ENCODE results near the gene NLN.
"Not testable (repeated sequence)": the region's sequence is repeated elsewhere in the genome, so short reads cannot be mapped to it uniquely, and the experiment has no call there.

The NLN gene

GRCh38 chr5:65704621-65705239, 17.3 kb upstream of the NLN start:
- H3K27me3 ChIP-seq (ENCODE audit: control insufficient read depth in 1 of 2, insufficient read depth in 2 of 2, low read length in 2 of 2) = no peaks in the 10 kb centered on the region
- H3K36me3 ChIP-seq (ENCODE audit: insufficient read depth, low read length) = peaks cover 2% of the 10 kb centered on the region

GRCh38 chr5:65707663-65708062, 14.3 kb upstream of the NLN start:
- Histone ChIP-seq H3K36me3 (ENCODE audit: insufficient read depth, low read length) (peaks cover 9% of the 10 kb centered on the region), H3K9me3 (ENCODE audit: low read length) (no peaks in the 10 kb centered on the region), H3K27me3 (ENCODE audit: control insufficient read depth in 1 of 2, insufficient read depth in 2 of 2, low read length in 2 of 2) (no peaks in the 10 kb centered on the region), H3K27ac (ENCODE audit: low read depth, low read length) (no peak overlapping the region), H3K4me3 (ENCODE audit: low read depth in 1 of 2, low read length in 2 of 2) (no peak overlapping the region), H3K4me1 (ENCODE audit: insufficient read depth, low read length) (no peaks in the 10 kb centered on the region), H3K9ac (ENCODE audit: low read length) (no peak overlapping the region)

More at GRCh38 chr5:65704621-65705239, 17.3 kb upstream of the NLN start:
- Histone ChIP-seq H3K9ac (ENCODE audit: low read length) (no peak overlapping the region), H3K9me3 (ENCODE audit: low read length) (no peaks in the 10 kb centered on the region), H3K4me1 (ENCODE audit: insufficient read depth, low read length) (no peaks in the 10 kb centered on the region), H3K4me3 (ENCODE audit: low read depth in 1 of 2, low read length in 2 of 2) (no peak overlapping the region), H3K27ac (ENCODE audit: low read depth, low read length) (no peak overlapping the region)

DNA sequence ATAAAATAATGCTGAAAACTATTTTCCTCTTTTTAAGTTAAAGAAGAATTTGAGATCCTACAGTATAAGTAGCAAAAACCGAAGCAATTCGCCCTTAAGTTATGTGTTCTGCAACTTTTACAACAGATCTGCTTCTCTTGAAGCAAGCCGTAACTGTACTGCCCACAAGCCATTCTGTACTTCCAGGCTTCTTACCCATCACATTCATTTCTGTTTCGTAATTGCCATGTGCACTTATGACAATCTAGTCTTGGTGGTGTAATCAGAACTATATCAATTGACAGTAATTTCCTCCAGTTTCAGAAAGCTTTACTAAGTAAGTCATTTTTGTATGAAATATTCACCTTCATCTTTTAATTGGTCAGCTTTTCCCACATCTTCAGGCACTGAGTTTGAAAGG, 13.9 kb upstream of the NLN start:
- no peaks in the 10 kb centered on the region for H3K4me1 ChIP-seq (ENCODE audit: insufficient read depth, low read length)
- H3K4me3 ChIP-seq (ENCODE audit: low read depth in 1 of 2, low read length in 2 of 2) = no peak overlapping the region
- H3K27ac ChIP-seq (ENCODE audit: low read depth, low read length) = no peak overlapping the region
- peaks cover 10% of the 10 kb centered on the region for H3K36me3 ChIP-seq (ENCODE audit: insufficient read depth, low read length)
- no peaks in the 10 kb centered on the region for H3K27me3 ChIP-seq (ENCODE audit: control insufficient read depth in 1 of 2, insufficient read depth in 2 of 2, low read length in 2 of 2)
- H3K9me3 ChIP-seq (ENCODE audit: low read length) = no peaks in the 10 kb centered on the region
- H3K9ac ChIP-seq (ENCODE audit: low read length) = no peak overlapping the region

- Histone ChIP-seq H3K27ac (ENCODE audit: low read depth, low read length) (no peak overlapping the region), H3K36me3 (ENCODE audit: insufficient read depth, low read length) (no peaks in the 10 kb centered on the region), H3K27me3 (ENCODE audit: control insufficient read depth in 1 of 2, insufficient read depth in 2 of 2, low read length in 2 of 2) (no peaks in the 10 kb centered on the region), H3K4me3 (ENCODE audit: low read depth in 1 of 2, low read length in 2 of 2) (no peak overlapping the region), H3K9me3 (ENCODE audit: low read length) (no peaks in the 10 kb centered on the region), H3K9ac (ENCODE audit: low read length) (no peak overlapping the region), H3K4me1 (ENCODE audit: insufficient read depth, low read length) (peaks cover 15% of the 10 kb centered on the region)
Observed at GRCh38 chr5:65718576-65719310, 3.3 kb upstream of the NLN start.

DNA sequence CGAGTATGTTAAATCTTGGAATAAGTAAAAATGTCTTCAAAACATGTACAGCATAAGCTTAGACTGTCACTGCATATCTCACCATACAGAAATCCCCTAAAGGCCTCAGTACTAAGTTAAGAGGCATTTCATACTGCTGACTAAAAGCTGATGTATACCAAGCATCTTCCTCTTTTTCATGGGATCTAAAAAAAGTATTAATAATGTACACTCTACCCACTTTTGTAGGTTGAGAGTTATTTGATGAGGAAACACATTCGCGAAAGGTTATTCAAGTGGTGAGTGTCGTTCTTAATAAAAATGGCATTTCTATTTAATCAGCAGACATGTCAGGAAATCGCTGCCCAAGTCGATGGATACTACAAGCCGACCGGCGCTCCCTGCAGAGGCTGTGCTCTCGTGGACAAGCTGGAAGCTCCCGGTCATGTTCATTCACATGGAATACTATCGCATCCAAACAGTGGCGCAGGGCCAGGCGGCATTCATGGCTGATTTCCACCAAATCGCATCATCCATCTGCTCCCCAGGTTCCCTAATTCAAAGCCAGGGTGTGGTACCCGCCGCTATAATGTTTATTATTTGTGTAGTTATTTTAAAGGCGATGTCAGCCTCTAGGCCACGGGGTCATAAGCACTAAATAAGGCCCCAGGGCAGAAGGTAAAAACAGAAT, 820 bp upstream of the NLN start:
- Histone ChIP-seq H3K4me1 (ENCODE audit: insufficient read depth, low read length) (peaks cover 15% of the 10 kb centered on the region), H3K4me3 (ENCODE audit: low read depth in 1 of 2, low read length in 2 of 2) (peak overlapping the region; percentile 89 to 98), H3K9me3 (ENCODE audit: low read length) (no peaks in the 10 kb centered on the region), H3K27me3 (ENCODE audit: control insufficient read depth in 1 of 2, insufficient read depth in 2 of 2, low read length in 2 of 2) (no peaks in the 10 kb centered on the region), H3K9ac (ENCODE audit: low read length) (peak overlapping the region; percentile 28), H3K27ac (ENCODE audit: low read depth, low read length) (peak overlapping the region; percentile 86), H3K36me3 (ENCODE audit: insufficient read depth, low read length) (no peaks in the 10 kb centered on the region)

DNA sequence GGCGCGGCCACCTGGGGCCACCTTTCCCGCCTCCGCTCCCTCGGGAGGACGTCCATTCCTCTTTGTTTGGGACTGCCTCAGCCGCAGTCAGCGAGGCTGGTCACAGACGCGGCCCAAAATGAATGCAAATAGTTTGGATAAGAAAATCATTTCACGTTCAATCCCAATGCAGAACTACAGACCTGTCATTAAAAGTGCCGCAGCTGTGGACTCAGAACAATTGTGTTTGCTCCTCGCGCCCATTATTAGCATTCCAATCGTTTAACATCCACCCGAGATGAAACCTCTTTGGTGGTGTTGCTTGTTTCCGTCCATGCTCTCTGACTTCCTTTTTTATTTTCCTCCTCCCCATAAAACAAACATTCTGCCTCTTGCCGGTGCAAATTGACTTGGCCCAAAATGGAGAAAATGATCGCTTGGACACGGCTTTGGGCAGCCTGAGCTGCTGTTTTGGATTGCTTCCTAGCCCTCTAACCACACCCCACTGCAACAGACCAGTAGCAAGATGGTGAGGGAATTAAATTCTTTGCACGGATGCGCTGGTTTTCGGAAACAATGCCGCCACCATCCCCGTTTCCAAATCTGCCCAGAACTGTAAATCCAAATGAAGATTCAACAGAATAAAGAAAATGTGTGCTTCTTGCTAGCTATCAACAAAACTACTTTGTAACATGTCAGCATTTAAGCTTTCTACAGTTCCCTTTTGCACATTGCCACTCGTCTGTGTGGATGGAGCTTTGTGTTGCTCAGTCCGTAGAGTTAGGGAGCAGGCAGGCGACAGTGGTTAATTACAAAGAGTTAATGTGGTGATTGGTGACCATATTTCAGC, 784 bp downstream of the NLN start:
- Histone ChIP-seq H3K4me1 (ENCODE audit: insufficient read depth, low read length) (peaks cover 15% of the 10 kb centered on the region), H3K27me3 (ENCODE audit: control insufficient read depth in 1 of 2, insufficient read depth in 2 of 2, low read length in 2 of 2) (no peaks in the 10 kb centered on the region), H3K36me3 (ENCODE audit: insufficient read depth, low read length) (no peaks in the 10 kb centered on the region), H3K9ac (ENCODE audit: low read length) (peak overlapping the region; percentile 36), H3K4me3 (ENCODE audit: low read depth in 1 of 2, low read length in 2 of 2) (peak overlapping the region; percentile 81 to 86), H3K27ac (ENCODE audit: low read depth, low read length) (peak overlapping the region; percentile 78), H3K9me3 (ENCODE audit: low read length) (no peaks in the 10 kb centered on the region)

GRCh38 chr5:65727491-65728156, 5.6 kb downstream of the NLN start:
- H3K9me3 ChIP-seq (ENCODE audit: low read length) = no peaks in the 10 kb centered on the region
- peaks cover 6% of the 10 kb centered on the region for H3K4me1 ChIP-seq (ENCODE audit: insufficient read depth, low read length)
- H3K27ac ChIP-seq (ENCODE audit: low read depth, low read length) = no peak overlapping the region
- no peaks in the 10 kb centered on the region for H3K27me3 ChIP-seq (ENCODE audit: control insufficient read depth in 1 of 2, insufficient read depth in 2 of 2, low read length in 2 of 2)
- no peak overlapping the region for H3K4me3 ChIP-seq (ENCODE audit: low read depth in 1 of 2, low read length in 2 of 2)
- no peaks in the 10 kb centered on the region for H3K36me3 ChIP-seq (ENCODE audit: insufficient read depth, low read length)
- H3K9ac ChIP-seq (ENCODE audit: low read length) = no peak overlapping the region

DNA sequence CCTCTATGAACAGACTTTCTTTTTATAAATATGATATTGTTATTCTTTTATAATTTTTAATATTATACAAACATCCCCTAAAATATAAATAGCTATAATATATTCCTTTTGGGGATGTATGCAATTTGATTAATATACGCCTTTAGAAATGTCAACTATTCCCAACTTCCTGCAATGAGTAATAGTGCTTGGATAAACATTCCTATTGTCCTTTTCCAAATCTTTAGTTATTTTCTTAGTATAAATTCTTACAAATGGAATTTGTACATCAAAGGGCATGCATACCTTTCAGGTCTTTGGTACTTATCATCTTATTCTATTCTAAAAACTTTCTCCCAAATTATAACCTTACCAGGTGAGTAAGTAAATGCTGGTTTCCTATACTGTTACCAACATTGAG, 6.2 kb downstream of the NLN start:
- H3K9me3 ChIP-seq (ENCODE audit: low read length) = no peaks in the 10 kb centered on the region
- H3K9ac ChIP-seq (ENCODE audit: low read length) = no peak overlapping the region
- H3K4me1 ChIP-seq (ENCODE audit: insufficient read depth, low read length) = peaks cover under 1% of the 10 kb centered on the region
- H3K36me3 ChIP-seq (ENCODE audit: insufficient read depth, low read length) = no peaks in the 10 kb centered on the region
- H3K27me3 ChIP-seq (ENCODE audit: control insufficient read depth in 1 of 2, insufficient read depth in 2 of 2, low read length in 2 of 2) = no peaks in the 10 kb centered on the region
- no peak overlapping the region for H3K27ac ChIP-seq (ENCODE audit: low read depth, low read length)
- H3K4me3 ChIP-seq (ENCODE audit: low read depth in 1 of 2, low read length in 2 of 2) = no peak overlapping the region

DNA sequence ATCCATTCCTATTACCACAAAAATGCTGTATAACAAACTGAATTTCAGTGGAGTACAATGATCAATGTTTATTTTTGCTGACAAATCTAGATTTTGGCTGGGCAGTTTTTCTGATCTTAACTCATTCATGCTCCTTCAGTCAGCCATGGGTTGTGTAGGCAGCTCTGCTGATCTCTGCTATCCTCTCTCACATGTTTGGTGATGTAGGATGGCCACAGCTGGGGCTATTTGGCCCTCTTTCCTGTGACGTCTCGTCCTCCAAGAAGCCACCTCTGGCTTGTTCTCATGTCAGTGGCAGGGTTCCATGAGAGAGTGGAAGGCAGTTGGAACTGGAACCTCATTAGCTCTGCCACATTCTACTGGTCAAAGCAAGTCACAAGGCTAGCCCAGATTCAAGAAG, 8.9 kb downstream of the NLN start:
- Histone ChIP-seq H3K4me3 (ENCODE audit: low read depth in 1 of 2, low read length in 2 of 2) (no peak overlapping the region), H3K27ac (ENCODE audit: low read depth, low read length) (no peak overlapping the region)

GRCh38 chr5:65732046-65732445, 10.0 kb downstream of the NLN start:
- not testable (repeated sequence) for H3K27ac ChIP-seq (ENCODE audit: low read depth, low read length); H3K9me3 ChIP-seq (ENCODE audit: low read length); H3K9ac ChIP-seq (ENCODE audit: low read length); H3K4me1 ChIP-seq (ENCODE audit: insufficient read depth, low read length); H3K36me3 ChIP-seq (ENCODE audit: insufficient read depth, low read length); H3K27me3 ChIP-seq (ENCODE audit: control insufficient read depth in 1 of 2, insufficient read depth in 2 of 2, low read length in 2 of 2); H3K4me3 ChIP-seq (ENCODE audit: low read depth in 1 of 2, low read length in 2 of 2)

More for the DNA sequence above, 8.9 kb downstream of the NLN start:
- Histone ChIP-seq H3K36me3 (ENCODE audit: insufficient read depth, low read length) (no peaks in the 10 kb centered on the region), H3K27me3 (ENCODE audit: control insufficient read depth in 1 of 2, insufficient read depth in 2 of 2, low read length in 2 of 2) (no peaks in the 10 kb centered on the region), H3K9me3 (ENCODE audit: low read length) (no peaks in the 10 kb centered on the region), H3K4me1 (ENCODE audit: insufficient read depth, low read length) (no peaks in the 10 kb centered on the region), H3K9ac (ENCODE audit: low read length) (no peak overlapping the region)
